ENCODE results near the gene ABCB8. TPM values are rescaled to one million over a fixed set of nuclear protein-coding genes. Genes with fewer than 3 reads are reported as not detected.

Gene ABCB8
- total and polyA plus RNA-seq, 12 donors: 15.5 to 62.3 (median 51.2) TPM

DNA sequence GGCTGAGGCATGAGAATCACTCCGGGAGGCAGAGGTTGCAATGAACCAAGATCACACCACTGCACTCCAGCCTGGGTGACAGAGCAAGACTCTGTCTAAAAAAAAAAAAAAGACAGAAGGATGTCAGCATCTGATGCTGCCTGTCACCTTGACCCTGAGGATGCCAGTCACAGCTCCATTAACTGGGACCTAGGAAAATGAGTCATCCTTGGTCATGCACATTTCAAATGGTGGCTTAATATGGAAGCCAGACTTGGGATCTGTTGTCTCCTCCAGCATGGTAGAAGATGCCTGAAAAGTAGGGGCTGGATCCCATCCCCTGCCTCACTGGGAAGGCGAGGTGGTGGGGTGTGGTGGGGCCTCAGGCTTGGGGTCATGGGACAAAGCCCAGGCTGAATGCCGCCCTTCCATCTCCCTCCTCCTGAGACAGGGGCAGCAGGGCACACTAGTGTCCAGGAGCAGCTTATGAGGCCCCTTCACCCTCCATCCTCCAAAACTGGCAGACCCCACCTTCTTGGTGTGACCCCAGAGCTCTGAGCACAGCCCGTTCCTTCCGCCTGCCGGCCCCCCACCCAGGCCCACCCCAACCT lies 36.1 kb upstream of the ABCB8 start:
- Histone ChIP-seq H3K36me3 (replicated peaks in 1 of 2) (no peaks in the 10 kb centered on the region), H3K4me1 (replicated peaks in 1 of 2) (no peaks in the 10 kb centered on the region), H3K27ac (peak overlapping the region in 1 of 5 donors; percentile 65), H3K9me3 (replicated peaks in 1 of 3) (no peaks in the 10 kb centered on the region), H3K4me3 (no peak overlapping the region), H3K27me3 (no peaks in the 10 kb centered on the region)
- intact Hi-C loops (cut with DNase I): no loop called here
- WGBS, 4 donors: 67 to 79% (median 79%) methylated on average over 6 of the region's 6 CpGs
- no peak for DNase-seq
- TF ChIP-seq, protein P1, sequence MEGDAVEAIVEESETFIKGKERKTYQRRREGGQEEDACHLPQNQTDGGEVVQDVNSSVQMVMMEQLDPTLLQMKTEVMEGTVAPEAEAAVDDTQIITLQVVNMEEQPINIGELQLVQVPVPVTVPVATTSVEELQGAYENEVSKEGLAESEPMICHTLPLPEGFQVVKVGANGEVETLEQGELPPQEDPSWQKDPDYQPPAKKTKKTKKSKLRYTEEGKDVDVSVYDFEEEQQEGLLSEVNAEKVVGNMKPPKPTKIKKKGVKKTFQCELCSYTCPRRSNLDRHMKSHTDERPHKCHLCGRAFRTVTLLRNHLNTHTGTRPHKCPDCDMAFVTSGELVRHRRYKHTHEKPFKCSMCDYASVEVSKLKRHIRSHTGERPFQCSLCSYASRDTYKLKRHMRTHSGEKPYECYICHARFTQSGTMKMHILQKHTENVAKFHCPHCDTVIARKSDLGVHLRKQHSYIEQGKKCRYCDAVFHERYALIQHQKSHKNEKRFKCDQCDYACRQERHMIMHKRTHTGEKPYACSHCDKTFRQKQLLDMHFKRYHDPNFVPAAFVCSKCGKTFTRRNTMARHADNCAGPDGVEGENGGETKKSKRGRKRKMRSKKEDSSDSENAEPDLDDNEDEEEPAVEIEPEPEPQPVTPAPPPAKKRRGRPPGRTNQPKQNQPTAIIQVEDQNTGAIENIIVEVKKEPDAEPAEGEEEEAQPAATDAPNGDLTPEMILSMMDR (IDR thresholded peaks at IDR 0.05): no peak
- no peak for TF ChIP-seq POLR2A (IDR thresholded peaks at IDR 0.05)

DNA sequence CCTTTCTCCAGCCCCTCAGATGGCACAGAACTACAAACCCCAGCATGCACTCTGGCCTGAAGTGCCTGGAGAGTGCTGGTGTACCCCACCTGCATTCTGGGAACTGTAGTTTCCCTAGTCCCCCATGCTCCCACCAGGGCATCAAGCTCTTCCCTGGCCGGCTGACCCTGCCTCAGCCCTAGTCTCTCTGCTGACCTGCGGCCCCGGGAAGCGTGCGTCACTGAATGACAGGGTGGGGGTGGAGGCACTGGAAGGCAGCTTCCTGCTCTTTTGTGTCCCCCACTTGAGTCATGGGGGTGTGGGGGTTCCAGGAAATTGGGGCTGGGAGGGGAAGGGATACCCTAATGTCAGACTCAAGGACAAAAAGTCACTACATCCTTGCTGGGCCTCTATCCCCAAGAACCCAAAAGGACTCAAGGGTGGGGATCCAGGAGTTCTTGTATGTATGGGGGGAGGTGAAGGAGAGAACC lies 35.4 kb upstream of the ABCB8 start:
- TF ChIP-seq POLR2A (IDR thresholded peaks at IDR 0.05): no peak
- TF ChIP-seq, protein P1 (IDR thresholded peaks at IDR 0.05): no peak
- no peaks in the 10 kb centered on the region for H3K9me3 ChIP-seq (replicated peaks in 1 of 3)
- DNase-seq: peak in 2 of 7 donors; percentile 29 to 54
- intact Hi-C loops (cut with DNase I): no loop called here
- H3K27ac ChIP-seq: peak overlapping the region in 1 of 5 donors; percentile 65
- H3K4me3 ChIP-seq: no peak overlapping the region
- no peaks in the 10 kb centered on the region for H3K36me3 ChIP-seq (replicated peaks in 1 of 2)
- no peaks in the 10 kb centered on the region for H3K27me3 ChIP-seq
- H3K4me1 ChIP-seq (replicated peaks in 1 of 2): no peaks in the 10 kb centered on the region
- WGBS, 4 donors: 46 to 65% (median 54%) methylated on average over 5 of the region's 5 CpGs

DNA sequence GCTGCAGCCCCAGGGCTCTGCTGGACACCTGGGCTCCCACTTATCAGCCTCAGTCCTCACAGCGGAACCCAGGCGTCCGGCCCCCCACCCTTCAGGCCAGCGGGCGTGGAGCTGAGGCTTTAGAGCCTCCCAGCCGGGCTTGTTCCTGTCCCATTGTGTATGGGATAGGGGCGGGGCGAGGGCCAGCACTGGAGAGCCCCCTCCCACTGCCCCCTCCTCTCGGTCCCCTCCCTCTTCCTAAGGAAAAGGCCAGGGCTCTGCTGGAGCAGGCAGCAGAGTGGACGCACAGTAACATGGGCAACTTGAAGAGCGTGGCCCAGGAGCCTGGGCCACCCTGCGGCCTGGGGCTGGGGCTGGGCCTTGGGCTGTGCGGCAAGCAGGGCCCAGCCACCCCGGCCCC lies 34.7 kb upstream of the ABCB8 start:
- H3K36me3 ChIP-seq (replicated peaks in 1 of 2): no peaks in the 10 kb centered on the region
- intact Hi-C loops (cut with DNase I): no loop called here
- no peaks in the 10 kb centered on the region for H3K9me3 ChIP-seq (replicated peaks in 1 of 3)
- H3K27ac ChIP-seq: peak overlapping the region in 1 of 5 donors; percentile 65
- no peaks in the 10 kb centered on the region for H3K27me3 ChIP-seq
- no peaks in the 10 kb centered on the region for H3K4me1 ChIP-seq (replicated peaks in 1 of 2)
- WGBS, 4 donors: 81 to 91% (median 86%) methylated on average over 9 to 14 of the region's 14 CpGs
- no peak overlapping the region for H3K4me3 ChIP-seq
- DNase-seq: peak in 3 of 7 donors; percentile 62 to 76 (median 66)
- TF ChIP-seq POLR2A (IDR thresholded peaks at IDR 0.05): peak in 1 of 2 donors; percentile 34
- TF ChIP-seq, protein P1 (IDR thresholded peaks at IDR 0.05): no peak

DNA sequence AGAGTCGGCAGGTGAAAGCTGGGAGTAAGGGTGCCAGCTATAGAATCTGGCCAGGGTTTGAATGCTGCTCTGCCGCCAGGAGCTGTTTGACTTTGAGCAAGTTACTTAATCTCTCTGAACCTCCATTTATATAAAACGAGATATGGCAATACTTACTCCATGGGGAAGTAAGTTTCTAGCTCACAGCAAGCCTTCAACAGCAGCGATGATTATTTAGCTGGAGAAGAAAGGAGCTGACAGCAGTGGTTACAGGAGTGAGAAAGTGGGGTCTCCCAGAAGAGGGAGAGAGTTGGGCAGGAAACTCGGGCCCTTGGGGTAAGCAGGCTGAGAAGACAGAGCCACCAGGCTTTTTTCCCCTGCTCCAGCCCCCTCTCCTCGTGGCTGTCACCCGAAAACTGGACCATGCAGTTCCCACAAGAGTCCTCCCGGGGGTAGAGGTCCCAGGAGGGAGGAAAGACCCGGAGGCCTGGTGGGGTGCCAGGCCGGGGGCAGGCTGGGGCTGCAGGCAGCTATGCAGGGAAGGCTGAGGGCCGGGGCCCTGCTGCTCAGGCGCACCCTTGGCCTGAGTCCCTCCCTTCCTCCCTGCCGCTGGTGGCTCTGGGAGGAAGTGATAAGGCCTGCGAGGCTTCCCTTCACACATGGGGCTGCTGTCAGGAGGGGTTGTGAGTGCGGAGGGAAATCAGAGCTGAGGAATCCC lies 34.0 kb upstream of the ABCB8 start:
- Histone ChIP-seq H3K4me3 (peak overlapping the region in 1 of 4 donors; percentile 22), H3K4me1 (replicated peaks in 1 of 2) (no peaks in the 10 kb centered on the region), H3K36me3 (replicated peaks in 1 of 2) (no peaks in the 10 kb centered on the region), H3K9me3 (replicated peaks in 1 of 3) (no peaks in the 10 kb centered on the region), H3K27ac (peak overlapping the region in 1 of 5 donors; percentile 22), H3K27me3 (no peaks in the 10 kb centered on the region)
- intact Hi-C loops (cut with DNase I): no loop called here
- DNase-seq: no peak
- TF ChIP-seq POLR2A (IDR thresholded peaks at IDR 0.05): no peak
- TF ChIP-seq, protein P1 (IDR thresholded peaks at IDR 0.05): no peak
- 49 to 63% (median 51%) methylated on average over 11 to 15 of the region's 15 CpGs for WGBS, 4 donors
